ENCODE measurements around the gene MACROD1.

GRCh38 chr11:64039012-64039665 lies 126.8 kb downstream of the MACROD1 start:
- TF ChIP-seq, protein P1, sequence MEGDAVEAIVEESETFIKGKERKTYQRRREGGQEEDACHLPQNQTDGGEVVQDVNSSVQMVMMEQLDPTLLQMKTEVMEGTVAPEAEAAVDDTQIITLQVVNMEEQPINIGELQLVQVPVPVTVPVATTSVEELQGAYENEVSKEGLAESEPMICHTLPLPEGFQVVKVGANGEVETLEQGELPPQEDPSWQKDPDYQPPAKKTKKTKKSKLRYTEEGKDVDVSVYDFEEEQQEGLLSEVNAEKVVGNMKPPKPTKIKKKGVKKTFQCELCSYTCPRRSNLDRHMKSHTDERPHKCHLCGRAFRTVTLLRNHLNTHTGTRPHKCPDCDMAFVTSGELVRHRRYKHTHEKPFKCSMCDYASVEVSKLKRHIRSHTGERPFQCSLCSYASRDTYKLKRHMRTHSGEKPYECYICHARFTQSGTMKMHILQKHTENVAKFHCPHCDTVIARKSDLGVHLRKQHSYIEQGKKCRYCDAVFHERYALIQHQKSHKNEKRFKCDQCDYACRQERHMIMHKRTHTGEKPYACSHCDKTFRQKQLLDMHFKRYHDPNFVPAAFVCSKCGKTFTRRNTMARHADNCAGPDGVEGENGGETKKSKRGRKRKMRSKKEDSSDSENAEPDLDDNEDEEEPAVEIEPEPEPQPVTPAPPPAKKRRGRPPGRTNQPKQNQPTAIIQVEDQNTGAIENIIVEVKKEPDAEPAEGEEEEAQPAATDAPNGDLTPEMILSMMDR (IDR thresholded peaks at IDR 0.05; ENCODE audit: insufficient read depth, low read length, poor library complexity, severe bottlenecking) = no peak
- TF ChIP-seq EZH2phosphoT487 (conservative IDR thresholded peaks at IDR 0.05; ENCODE audit: low read length) = no peak
